ACC112 (cell line): ENCODE results near the gene ENAH.
"Not testable (repeated sequence)": the region's sequence is repeated elsewhere in the genome, so short reads cannot be mapped to it uniquely, and the experiment has no call there.

Experiments used
- H2AFZ ChIP-seq: fragments of 200-600 bp; sonication (generic); one replicate; pipeline ENCODE4 v1.6.0; 2017; ENCODE audit warnings: antibody characterized with exemption, low read length; ENCODE audit not compliant: unreplicated experiment
- H3K27ac ChIP-seq: fragments of 200-600 bp; sonication (generic); 2 replicates; pipeline ENCODE4 v1.5.1; 2014; ENCODE audit warnings: low read depth, mild to moderate bottlenecking, antibody characterized with exemption, low read length, moderate library complexity
- H3K27me3 ChIP-seq: fragments of 200-600 bp; sonication (generic); 2 replicates; pipeline ENCODE4 v1.6.1; 2014; ENCODE audit warnings: mild to moderate bottlenecking, antibody characterized with exemption, low read length, moderate library complexity, mixed read lengths; ENCODE audit not compliant: insufficient read depth
- H3K36me3 ChIP-seq: fragments of 200-600 bp; sonication (generic); 2 replicates; pipeline ENCODE4 v1.6.1; 2016; ENCODE audit warnings: mild to moderate bottlenecking, antibody characterized with exemption, low read length, moderate library complexity, mixed read lengths; ENCODE audit not compliant: insufficient read depth
- H3K4me1 ChIP-seq: fragments of 200-600 bp; sonication (generic); one replicate; pipeline ENCODE4 v1.6.1; 2016; ENCODE audit warnings: low read length, mixed read lengths; ENCODE audit not compliant: insufficient read depth, unreplicated experiment, control insufficient read depth
- H3K4me3 ChIP-seq: fragments of 200-600 bp; sonication (generic); 2 replicates; pipeline ENCODE4 v1.5.1; 2014; ENCODE audit warnings: mild to moderate bottlenecking, low read depth, low read length
- H3K79me2 ChIP-seq: fragments of 200-600 bp; sonication (generic); one replicate; pipeline ENCODE4 v1.6.0; 2016; ENCODE audit warnings: low read length; ENCODE audit not compliant: control insufficient read depth, unreplicated experiment, insufficient read depth

Gene ENAH

DNA sequence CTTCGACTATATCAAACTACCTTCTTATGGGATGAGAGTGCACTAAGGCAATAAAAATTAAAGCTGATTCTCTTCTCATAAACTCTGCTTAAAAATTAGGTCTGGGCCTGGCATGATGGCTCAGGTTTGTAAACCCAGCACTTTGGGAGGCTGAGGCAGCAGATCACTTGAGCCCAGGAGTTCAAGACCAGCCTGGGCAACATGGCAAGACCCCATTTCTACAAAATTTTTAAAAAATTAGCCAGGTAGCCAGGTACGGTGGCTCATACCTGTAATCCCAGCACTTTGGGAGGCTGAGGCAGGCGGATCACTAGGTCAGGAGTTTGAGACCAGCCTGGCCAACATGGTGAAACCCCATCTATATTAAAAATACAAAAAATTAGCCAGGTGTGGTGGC, 3.3 kb upstream of the ENAH start:
- not testable (repeated sequence) for H3K27me3 ChIP-seq, H2AFZ ChIP-seq, H3K36me3 ChIP-seq
- peak overlapping the region; percentile 15 for H3K4me3 ChIP-seq
- H3K79me2 ChIP-seq: peaks cover 20% of the 10 kb centered on the region
- H3K27ac ChIP-seq: peak overlapping the region; percentile 88
- H3K4me1 ChIP-seq: peaks cover 36% of the 10 kb centered on the region

DNA sequence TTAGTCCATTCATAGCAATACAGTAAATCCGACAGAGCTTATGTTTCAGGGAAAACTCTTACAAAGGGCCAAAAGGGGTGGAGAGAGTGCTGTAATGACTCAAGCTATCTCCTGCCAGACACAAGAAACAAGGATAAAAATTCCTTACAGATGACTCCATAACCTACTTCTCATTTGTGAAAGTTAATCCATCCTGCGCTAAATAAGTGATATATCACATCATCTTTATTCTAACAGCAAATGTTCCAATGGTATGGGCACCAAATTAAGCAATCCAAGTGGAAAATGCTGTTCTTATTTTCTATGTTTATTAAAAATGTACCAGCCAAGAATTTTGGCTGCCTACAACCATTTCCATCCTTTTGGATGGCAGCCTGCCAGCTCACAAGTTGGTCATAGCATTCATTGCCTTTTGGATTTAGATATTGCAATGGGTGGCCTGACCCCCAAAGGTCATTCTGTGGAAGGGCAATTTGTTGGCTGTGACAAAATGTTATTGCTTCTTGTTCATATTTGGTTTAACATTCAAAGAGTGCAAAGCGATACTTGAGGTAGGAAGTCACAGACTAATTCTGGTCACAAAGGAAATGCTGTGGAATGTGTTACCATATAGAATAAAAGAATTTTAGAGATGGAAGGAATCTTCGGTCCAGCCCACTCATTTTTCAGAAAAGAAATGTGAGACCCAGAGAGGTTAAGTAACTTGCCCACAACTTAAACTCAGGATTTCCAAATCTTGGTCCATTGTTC, 2.8 kb upstream of the ENAH start:
- peaks cover 36% of the 10 kb centered on the region for H3K4me1 ChIP-seq
- H3K4me3 ChIP-seq: peak overlapping the region; percentile 44
- no peak overlapping the region for H2AFZ ChIP-seq
- H3K27ac ChIP-seq: peak overlapping the region; percentile 88
- no peaks in the 10 kb centered on the region for H3K36me3 ChIP-seq
- H3K79me2 ChIP-seq: peaks cover 25% of the 10 kb centered on the region
- no peaks in the 10 kb centered on the region for H3K27me3 ChIP-seq

DNA sequence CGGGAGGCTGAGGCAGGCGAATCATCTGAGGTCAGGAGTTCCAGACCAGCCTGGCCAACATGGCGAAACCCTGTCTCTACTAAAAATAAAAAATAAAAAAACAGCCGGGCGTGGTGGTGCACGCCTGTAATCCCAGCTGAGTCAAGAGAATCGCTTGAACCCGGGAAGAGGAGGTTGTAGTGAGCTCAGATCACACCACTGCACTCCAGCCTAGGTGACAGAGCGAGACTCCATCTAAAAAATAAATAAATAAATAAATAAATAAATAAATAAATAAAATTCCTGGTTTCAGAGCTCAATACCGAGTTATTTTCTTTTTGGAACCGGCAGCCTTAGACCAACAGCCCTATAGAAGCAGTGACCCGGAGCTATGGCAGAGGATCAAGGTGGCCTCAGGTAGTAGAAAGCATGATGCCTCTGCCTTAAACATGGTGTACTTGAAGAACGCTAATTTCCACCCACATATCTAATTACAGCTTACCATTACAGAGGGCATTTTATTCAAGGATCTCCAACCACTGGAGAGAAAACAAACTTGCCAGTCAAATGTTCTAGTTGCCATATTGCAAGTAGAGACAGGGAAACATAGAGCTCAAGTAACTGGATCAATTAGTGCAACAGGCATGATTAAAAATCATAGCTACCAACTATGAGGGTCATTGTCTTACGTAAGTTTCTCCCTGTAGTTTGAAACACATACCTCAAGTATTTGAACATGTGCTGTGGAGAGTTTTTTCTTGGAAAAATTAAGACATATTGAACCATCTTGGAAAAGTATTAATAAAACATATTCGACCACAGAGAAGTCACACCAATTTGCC, 2.0 kb upstream of the ENAH start:
- H3K4me1 ChIP-seq: peaks cover 36% of the 10 kb centered on the region

DNA sequence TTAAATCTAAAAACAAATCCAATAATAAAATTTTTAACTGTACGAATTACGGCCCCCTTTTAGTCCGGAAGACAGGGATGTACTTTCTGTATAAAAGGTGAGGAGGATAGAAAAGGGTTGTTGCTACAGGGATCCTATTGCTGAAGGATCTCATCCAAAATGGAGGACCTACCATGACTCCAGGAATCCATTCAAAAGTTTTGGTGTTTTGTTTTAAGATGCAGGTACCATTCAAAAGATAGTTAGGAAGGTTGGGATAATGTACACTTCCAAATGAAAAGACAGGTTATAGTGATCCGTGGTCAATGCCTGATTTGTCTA, 1.3 kb upstream of the ENAH start:
- H3K79me2 ChIP-seq: peaks cover 38% of the 10 kb centered on the region
- H3K27me3 ChIP-seq: no peaks in the 10 kb centered on the region
- H3K4me1 ChIP-seq: peaks cover 38% of the 10 kb centered on the region
- H3K4me3 ChIP-seq: peak overlapping the region; percentile 98
- H3K36me3 ChIP-seq: no peaks in the 10 kb centered on the region
- H3K27ac ChIP-seq: peak overlapping the region; percentile 88
- peak overlapping the region; percentile 44 for H2AFZ ChIP-seq

More for the DNA sequence above, 2.0 kb upstream of the ENAH start:
- Histone ChIP-seq H3K4me3 (peak overlapping the region; percentile 98), H2AFZ (peak overlapping the region; percentile 44), H3K27me3 (no peaks in the 10 kb centered on the region), H3K27ac (peak overlapping the region; percentile 88), H3K79me2 (peaks cover 32% of the 10 kb centered on the region), H3K36me3 (no peaks in the 10 kb centered on the region)

DNA sequence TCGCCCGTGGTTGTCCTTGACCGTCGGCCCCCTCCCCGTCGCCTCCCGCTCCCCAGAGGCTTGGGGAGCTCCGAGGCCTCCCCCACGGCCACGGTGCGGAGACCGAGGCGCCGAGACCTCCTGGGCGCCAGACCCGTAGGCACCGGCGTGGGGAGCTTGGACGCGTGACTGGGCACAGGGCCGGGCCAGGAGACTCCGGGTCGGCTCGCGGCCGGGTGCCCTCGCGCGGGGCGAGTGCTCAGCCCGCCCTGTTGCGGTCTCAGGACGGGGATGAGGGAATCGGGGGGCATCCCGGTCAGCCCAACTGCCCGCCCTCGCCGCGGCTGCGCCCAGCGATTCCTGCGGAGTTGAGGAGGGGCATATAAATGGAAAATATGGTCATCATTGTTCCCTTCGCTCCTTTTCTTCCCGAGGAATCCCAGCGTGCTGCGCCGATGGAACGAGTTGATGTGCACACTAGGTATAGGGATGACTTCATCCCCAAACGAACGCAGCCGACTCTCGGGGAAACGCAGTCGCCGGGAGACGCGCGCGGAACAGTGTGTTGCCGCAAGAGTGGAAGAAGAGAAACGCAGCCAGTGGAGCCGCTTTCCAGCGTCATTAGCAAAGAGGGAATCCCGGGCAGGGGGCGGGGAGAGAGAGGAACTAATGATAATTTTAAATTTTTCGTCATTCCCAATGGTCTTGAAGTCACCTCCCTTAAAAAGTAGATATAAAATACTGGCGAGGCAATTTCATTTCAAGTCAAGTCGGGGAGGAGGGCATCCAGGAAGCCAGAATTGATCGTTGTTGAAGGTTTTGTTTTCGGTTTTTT, 747 bp upstream of the ENAH start:
- no peaks in the 10 kb centered on the region for H3K36me3 ChIP-seq
- peak overlapping the region; percentile 44 for H2AFZ ChIP-seq
- peaks cover 44% of the 10 kb centered on the region for H3K4me1 ChIP-seq
- H3K27ac ChIP-seq: peak overlapping the region; percentile 88
- peaks cover 44% of the 10 kb centered on the region for H3K79me2 ChIP-seq
- H3K4me3 ChIP-seq: peak overlapping the region; percentile 98
- H3K27me3 ChIP-seq: no peaks in the 10 kb centered on the region

DNA sequence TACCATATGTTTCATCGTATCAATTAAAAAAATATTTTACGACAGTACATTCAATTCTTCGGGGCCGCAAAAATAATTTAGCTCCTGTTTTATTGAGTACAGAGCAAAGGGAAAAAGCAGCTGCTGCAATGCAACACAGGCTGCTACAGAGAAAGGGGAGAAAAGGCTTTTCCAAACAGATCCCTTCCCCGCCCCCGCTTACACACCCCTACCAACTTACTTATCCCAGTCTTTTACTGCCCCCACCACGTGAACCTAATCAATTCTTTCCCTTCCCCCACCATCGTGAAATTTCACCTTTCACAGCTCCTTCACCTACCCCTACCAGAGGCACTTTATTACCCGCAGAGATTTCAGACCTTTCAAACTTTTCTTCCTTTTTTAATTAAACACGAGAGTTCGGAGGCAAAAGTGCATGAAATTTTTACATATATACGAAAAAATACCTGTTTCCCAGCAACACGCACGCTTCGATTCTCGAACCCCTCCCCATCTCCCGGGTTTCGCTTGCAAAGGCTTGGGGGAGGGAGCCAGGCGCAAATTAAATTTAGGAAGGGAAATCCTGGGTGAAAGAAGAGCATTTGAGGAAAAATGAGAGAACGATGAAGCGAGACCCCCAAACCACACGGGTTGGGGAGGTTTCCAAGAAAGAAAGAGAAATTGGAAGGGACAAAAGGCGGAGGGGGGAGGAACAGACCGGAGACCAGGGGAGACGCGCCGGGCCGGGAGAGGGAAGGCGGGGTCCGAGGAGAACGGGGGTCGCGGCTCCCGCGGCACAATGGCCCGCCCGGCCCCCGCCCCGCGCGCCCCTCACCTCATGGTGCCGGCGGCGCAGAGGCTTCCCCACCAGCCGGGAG, 823 bp downstream of the ENAH start:
- Histone ChIP-seq H2AFZ (peak overlapping the region; percentile 26), H3K27me3 (no peaks in the 10 kb centered on the region), H3K79me2 (peaks cover 60% of the 10 kb centered on the region), H3K27ac (peak overlapping the region; percentile 85), H3K4me1 (peaks cover 41% of the 10 kb centered on the region), H3K36me3 (no peaks in the 10 kb centered on the region), H3K4me3 (peak overlapping the region; percentile 98)

DNA sequence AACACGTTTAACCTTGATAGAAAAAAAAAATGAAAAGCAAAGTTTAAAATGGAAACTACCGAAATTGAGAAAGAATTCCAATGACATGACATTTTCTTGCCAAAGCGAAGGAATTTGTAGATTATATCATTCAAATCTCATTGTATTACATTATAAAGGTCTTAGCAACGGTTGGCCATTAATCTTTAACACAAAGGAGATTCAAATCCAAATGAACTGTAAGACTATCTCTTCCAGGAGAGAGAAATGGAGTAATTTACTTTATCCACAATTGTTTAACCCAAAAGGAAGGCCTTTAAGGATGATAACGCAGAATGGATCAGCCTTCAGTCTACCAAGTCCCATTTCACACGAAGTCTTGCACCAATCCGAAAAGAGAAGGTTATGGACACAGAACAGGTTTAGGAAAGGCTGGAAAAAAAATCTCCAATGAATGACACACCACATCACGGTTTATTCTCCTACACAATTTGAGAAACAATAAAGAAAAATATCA, 1.5 kb downstream of the ENAH start:
- Histone ChIP-seq H2AFZ (no peak overlapping the region), H3K27ac (peak overlapping the region; percentile 85), H3K79me2 (peaks cover 66% of the 10 kb centered on the region), H3K4me3 (peak overlapping the region; percentile 98), H3K27me3 (no peaks in the 10 kb centered on the region), H3K36me3 (no peaks in the 10 kb centered on the region), H3K4me1 (peaks cover 37% of the 10 kb centered on the region)

DNA sequence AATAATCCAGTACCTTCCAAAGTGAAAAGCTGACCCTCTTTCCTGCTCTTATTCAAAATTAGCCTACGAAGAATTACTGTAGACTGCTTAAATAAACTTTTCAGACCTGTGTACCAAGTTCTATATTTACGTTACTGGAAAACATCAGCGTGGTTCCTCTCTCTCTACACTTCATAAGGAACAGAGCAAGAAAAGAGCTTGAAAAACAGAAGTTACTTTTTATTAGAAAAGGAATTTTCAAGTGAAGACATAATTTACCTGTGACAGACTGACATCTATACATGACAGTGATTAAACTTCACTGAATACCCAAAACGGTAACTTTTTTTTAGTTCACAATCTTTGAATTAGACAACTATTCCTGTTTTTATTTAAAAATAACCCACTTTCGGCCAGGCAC, 2.7 kb downstream of the ENAH start:
- Histone ChIP-seq H3K79me2 (peaks cover 79% of the 10 kb centered on the region), H3K4me1 (peaks cover 30% of the 10 kb centered on the region), H3K27me3 (no peaks in the 10 kb centered on the region), H3K4me3 (peak overlapping the region; percentile 98), H2AFZ (no peak overlapping the region), H3K36me3 (peaks cover 5% of the 10 kb centered on the region; the same call in 1 of the 2 replicates), H3K27ac (peak overlapping the region; percentile 49)

DNA sequence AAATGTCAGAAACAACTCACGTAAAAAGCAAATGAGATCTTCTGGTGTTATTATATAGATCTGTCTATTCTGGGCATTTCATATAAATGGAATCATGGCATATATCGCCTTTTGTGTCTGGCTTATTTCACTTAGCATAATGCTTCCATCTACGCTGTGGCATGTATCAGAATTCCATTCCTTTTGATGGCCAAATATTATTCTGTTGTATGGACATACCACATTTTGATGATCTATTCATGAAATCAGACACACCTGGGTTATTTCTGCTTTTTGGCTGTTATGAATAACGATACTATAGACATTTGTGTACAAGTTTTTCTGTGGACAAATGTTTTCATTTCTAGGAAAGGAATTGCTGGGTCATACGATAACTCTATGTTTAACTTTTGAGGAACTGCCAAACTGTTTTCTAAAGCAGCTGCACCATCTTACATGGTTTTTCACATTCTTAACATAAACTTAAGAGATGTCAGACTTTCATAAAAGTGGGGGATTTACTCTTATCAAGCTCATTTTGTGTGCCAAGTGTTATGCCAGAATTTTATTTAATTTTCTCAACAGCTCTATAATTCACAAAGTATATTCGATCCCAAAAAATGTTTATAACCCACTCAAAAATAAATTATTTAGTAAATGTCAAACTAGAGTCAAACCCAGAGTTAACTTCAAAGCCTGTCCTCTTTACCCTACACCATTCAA, 7.6 kb downstream of the ENAH start:
- no peak overlapping the region for H2AFZ ChIP-seq
- peaks cover 28% of the 10 kb centered on the region for H3K4me1 ChIP-seq
- no peak overlapping the region for H3K27ac ChIP-seq
- H3K36me3 ChIP-seq: peaks cover 20% of the 10 kb centered on the region
- no peak overlapping the region for H3K4me3 ChIP-seq
- no peaks in the 10 kb centered on the region for H3K27me3 ChIP-seq
- peaks cover 89% of the 10 kb centered on the region for H3K79me2 ChIP-seq
